Panc1 (cell line): Measurements from ENCODE around the gene ZNF76. TPM values are rescaled to one million over a fixed set of nuclear protein-coding genes. Genes with fewer than 3 reads are reported as not detected.

Experiments
- ATAC-seq: fragments of 200-7000 bp; cut with Tn5 transposase; 2 replicates; pipeline ENCODE4 v1.9.1; 2020; ENCODE audit warnings: mild to moderate bottlenecking, moderate library complexity
- BruUV-seq: library from RNA; stranded (reverse); fragments of 400-500 nt; replicated peaks from 2 replicates; lab custom pipeline; 2021; lab: Mats Ljungman, UMichigan
- CTCF ChIA-PET: fragments of 300-600 bp; sonication (Branson Sonifier 250); formaldehyde crosslinking; loops from one replicate; lab custom pipeline; 2022; ENCODE audit warnings: antibody characterized with exemption; lab: Charles Lee
- POLR2A ChIA-PET: fragments of 300-600 bp; sonication (Branson Sonifier 250); formaldehyde crosslinking; loops from one replicate; lab custom pipeline; 2022; ENCODE audit warnings: antibody characterized with exemption; lab: Charles Lee
- DNase-seq: peaks from one replicate; pipeline ENCODE4 v3.0.0-alpha.2; 2010; ENCODE audit warnings: low read depth, low spot score
- H3K27ac ChIP-seq: 2 replicates; pipeline ENCODE4 v1.5.1; 2011; ENCODE audit warnings: mild to moderate bottlenecking, low read length, inconsistent platforms
- H3K27me3 ChIP-seq: fragments of 200-500 bp; sonication (Bioruptor generic); 2 replicates; pipeline ENCODE4 v1.6.0; 2014; ENCODE audit warnings: low read length, inconsistent platforms; ENCODE audit not compliant: control insufficient read depth, insufficient read depth
- H3K36me3 ChIP-seq: fragments of 200-500 bp; sonication (Bioruptor generic); 2 replicates; pipeline ENCODE4 v1.5.1; 2014; ENCODE audit warnings: inconsistent platforms, mild to moderate bottlenecking, low read length, moderate library complexity; ENCODE audit not compliant: control insufficient read depth, insufficient read depth
- H3K4me1 ChIP-seq: 2 replicates; pipeline ENCODE4 v1.5.1; 2011; ENCODE audit warnings: inconsistent platforms, mild to moderate bottlenecking, low read length, moderate library complexity; ENCODE audit not compliant: control insufficient read depth, insufficient read depth
- H3K4me3 ChIP-seq, 2 experiments: 2 replicates each; pipeline ENCODE4 v1.5.1; 2011 to 2012; ENCODE audit warnings: low read depth in 2 of 2, low read length in 2 of 2, mild to moderate bottlenecking in 2 of 2, inconsistent platforms in 1 of 2, moderate library complexity in 1 of 2
- H3K9me3 ChIP-seq: fragments of 200-500 bp; sonication (Bioruptor generic); 2 replicates; pipeline ENCODE4 v1.5.1; 2014; ENCODE audit warnings: low read depth, mild to moderate bottlenecking, inconsistent platforms, low read length, moderate library complexity; ENCODE audit not compliant: control insufficient read depth, insufficient read depth
- CTCF ChIP-seq: fragments of 450-650 bp; IDR thresholded peaks from 2 replicates; pipeline ENCODE4 v1.5.1; 2017; ENCODE audit warnings: mild to moderate bottlenecking
- POLR2AphosphoS5 ChIP-seq: IDR thresholded peaks from 2 replicates; pipeline ENCODE4 v1.6.1; 2012; ENCODE audit warnings: mild to moderate bottlenecking, low read depth, low read length, moderate library complexity
- SIN3A ChIP-seq: IDR thresholded peaks from 2 replicates; pipeline ENCODE4 v1.6.1; 2012; ENCODE audit warnings: low read depth, mild to moderate bottlenecking, low read length, moderate library complexity, borderline replicate concordance; ENCODE audit not compliant: insufficient read depth
- TCF7L2 ChIP-seq: IDR thresholded peaks from 2 replicates; pipeline ENCODE4 v1.6.1; 2011; ENCODE audit warnings: mild to moderate bottlenecking, low read depth, low read length, inconsistent platforms
- in situ Hi-C: cut with HindIII; loops from 2 replicates; pipeline ENCODE4 v1.10.0; 2016; ENCODE audit warnings: low sequenced_read_pairs, low pct_unique_long_range_greater_than_20kb
- intact Hi-C: fragments of 100-400 bp; cut with micrococcal nuclease; formaldehyde crosslinking; loops from one replicate; pipeline ENCODE4 v1.10.0; 2022; ENCODE audit not compliant: unreplicated experiment
- total RNA-seq: library from RNA; stranded (reverse); gene quantifications from one replicate; pipeline ENCODE4 v1.2.1, GENCODE V29; 2021; ENCODE audit not compliant: unreplicated experiment
- TF ChIP-seq, protein P1 (sequence below), 2 experiments: IDR thresholded peaks; 2 replicates each; pipeline ENCODE4 v1.6.1; 2011 to 2012; ENCODE audit warnings: low read depth in 2 of 2, control low read depth in 1 of 2, low read length in 1 of 2, mild to moderate bottlenecking in 1 of 2, moderate library complexity in 1 of 2; ENCODE audit not compliant: insufficient read depth in 1 of 2

The ZNF76 gene
- total RNA-seq, 1 experiment from 2014 or later = 41.5 TPM

- peak; percentile 82 for ATAC-seq
Measured at GRCh38 chr6:35259948-35260590, 534 bp downstream of the ZNF76 start.

DNA sequence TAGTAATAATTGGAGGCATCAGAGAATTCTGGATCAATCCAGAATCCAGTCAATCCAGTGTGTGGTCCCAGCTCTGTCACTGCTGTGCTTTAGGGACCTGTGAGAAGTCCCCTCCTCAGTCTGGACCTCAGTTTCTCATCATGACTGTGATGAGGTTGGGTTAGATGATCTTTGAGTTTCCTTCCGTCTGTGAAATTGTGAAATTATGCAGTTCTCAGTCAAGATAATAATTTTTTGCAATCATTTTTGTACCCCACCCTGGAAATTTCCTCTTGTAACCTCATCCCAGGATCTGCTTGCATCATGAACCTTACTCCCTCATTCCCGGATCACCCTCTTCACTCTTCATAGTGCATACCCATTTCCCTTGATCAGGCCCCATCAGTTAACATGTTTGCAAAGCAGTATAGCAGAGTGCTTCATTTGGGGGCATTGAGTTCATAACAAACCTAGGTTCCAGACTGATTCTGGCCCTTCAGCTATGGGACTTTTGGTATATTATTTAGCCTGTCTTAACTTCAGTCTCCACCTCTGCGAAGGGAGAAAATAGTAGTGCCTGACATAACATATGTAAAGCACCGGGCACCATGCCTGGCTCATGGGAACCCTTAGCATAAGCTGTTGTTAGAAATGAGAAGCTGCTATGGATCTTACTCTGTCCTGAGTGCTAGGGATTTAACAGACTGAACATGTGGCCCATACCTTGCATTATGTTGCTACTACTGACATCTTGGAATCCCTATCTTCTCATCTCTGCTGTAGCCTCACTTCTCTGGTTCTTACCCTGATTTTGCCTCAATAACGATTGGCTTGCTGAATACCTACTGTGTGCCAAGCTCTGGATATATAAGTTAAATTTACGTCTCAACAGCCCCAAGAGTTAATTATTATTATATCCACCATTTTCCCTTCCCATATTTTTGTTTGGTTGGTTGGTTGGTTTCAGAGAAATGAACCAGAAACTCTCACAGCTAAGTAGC, 1.3 kb downstream of the ZNF76 start:
- ChIA-PET POLR2A (no interaction called here), CTCF (no interaction called here)
- H3K4me1 ChIP-seq = peaks cover 20% of the 10 kb centered on the region
- H3K4me3 ChIP-seq = peak overlapping the region; percentile 74 to 82
- in situ Hi-C loops = no loop called here
- DNase-seq (no peak), ATAC-seq (no peak)
- no TSS peak for BruUV-seq
- no peaks in the 10 kb centered on the region for H3K9me3 ChIP-seq
- intact Hi-C loops = no loop called here
- no peak for TF ChIP-seq POLR2AphosphoS5
- no peak for TF ChIP-seq TCF7L2
- TF ChIP-seq SIN3A = no peak
- TF ChIP-seq, protein P1, sequence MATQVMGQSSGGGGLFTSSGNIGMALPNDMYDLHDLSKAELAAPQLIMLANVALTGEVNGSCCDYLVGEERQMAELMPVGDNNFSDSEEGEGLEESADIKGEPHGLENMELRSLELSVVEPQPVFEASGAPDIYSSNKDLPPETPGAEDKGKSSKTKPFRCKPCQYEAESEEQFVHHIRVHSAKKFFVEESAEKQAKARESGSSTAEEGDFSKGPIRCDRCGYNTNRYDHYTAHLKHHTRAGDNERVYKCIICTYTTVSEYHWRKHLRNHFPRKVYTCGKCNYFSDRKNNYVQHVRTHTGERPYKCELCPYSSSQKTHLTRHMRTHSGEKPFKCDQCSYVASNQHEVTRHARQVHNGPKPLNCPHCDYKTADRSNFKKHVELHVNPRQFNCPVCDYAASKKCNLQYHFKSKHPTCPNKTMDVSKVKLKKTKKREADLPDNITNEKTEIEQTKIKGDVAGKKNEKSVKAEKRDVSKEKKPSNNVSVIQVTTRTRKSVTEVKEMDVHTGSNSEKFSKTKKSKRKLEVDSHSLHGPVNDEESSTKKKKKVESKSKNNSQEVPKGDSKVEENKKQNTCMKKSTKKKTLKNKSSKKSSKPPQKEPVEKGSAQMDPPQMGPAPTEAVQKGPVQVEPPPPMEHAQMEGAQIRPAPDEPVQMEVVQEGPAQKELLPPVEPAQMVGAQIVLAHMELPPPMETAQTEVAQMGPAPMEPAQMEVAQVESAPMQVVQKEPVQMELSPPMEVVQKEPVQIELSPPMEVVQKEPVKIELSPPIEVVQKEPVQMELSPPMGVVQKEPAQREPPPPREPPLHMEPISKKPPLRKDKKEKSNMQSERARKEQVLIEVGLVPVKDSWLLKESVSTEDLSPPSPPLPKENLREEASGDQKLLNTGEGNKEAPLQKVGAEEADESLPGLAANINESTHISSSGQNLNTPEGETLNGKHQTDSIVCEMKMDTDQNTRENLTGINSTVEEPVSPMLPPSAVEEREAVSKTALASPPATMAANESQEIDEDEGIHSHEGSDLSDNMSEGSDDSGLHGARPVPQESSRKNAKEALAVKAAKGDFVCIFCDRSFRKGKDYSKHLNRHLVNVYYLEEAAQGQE (IDR thresholded peaks at IDR 0.05; ENCODE audit: insufficient read depth in 1 of 2, low read depth in 2 of 2, low read length in 1 of 2) = no peak
- TF ChIP-seq CTCF = no peak
- H3K36me3 ChIP-seq = no peaks in the 10 kb centered on the region
- H3K27me3 ChIP-seq = no peaks in the 10 kb centered on the region
- peak overlapping the region; percentile 99 for H3K27ac ChIP-seq

More at GRCh38 chr6:35259948-35260590, 534 bp downstream of the ZNF76 start:
- Histone ChIP-seq H3K27ac (peak overlapping the region; percentile 99), H3K4me1 (peaks cover 20% of the 10 kb centered on the region), H3K4me3 (peak overlapping the region; percentile 74 to 82), H3K27me3 (no peaks in the 10 kb centered on the region), H3K36me3 (no peaks in the 10 kb centered on the region), H3K9me3 (no peaks in the 10 kb centered on the region)
- BruUV-seq = no TSS peak
- intact Hi-C loops = no loop called here
- ChIA-PET POLR2A (no interaction called here), CTCF (interaction anchor here (1.1 to 1.6 kb wide), 2 partner anchors 19 to 33 kb away, joined by 3 read pairs; no protein-coding TSS in a partner anchor)
- in situ Hi-C loops = no loop called here
- TF ChIP-seq POLR2AphosphoS5 = 0 out of 2 replicates have a peak, but pooled peaks have one; percentile 0
- TF ChIP-seq SIN3A = no peak
- TF ChIP-seq CTCF = no peak
- no peak for DNase-seq
